ENCODE data around the gene OTUD7B. TPM values are rescaled to one million over a fixed set of nuclear protein-coding genes. Genes with fewer than 3 reads are reported as not detected.

Gene OTUD7B
- total RNA-seq (2011; cell fraction: chromatin; rRNA removed; ENCODE audit: low replicate concordance) = 29.4 and 37.7 TPM in 2 replicates
- total RNA-seq (2011; cell fraction: nucleolus; rRNA removed) = 12.2 and 14.3 TPM in 2 replicates
- 18.5 and 30.5 TPM in 2 replicates for total RNA-seq (2011; cell fraction: nucleoplasm; rRNA removed)
- total RNA-seq (2014; rRNA removed) = 6.7 and 6.9 TPM in 2 replicates
- 8.4 and 9.4 TPM in 2 replicates for total RNA-seq (2014; rRNA removed; fragmentation: Illumina TruSeq; extraction: Trizol)
- 8.6 and 8.7 TPM in 2 replicates for total RNA-seq (2015; rRNA removed; fragmentation: Illumina TruSeq; extraction: Trizol)
- 16.4 and 18.8 TPM in 2 replicates for total RNA-seq (2021)
- 6.7 and 7.4 TPM in 2 replicates for polyA plus RNA-seq (2011; rRNA removed)
- 4.1 and 4.9 TPM in 2 replicates for polyA plus RNA-seq (2011; cell fraction: cytosol; rRNA removed)
- 6.1 and 9.4 TPM in 2 replicates for polyA plus RNA-seq (2011; cell fraction: nucleus; rRNA removed)
- 6.3 and 8.0 TPM in 2 replicates for polyA plus RNA-seq (2012)
- polyA plus RNA-seq (2014; fragmentation: Illumina TruSeq; extraction: Trizol) = 8.9 and 10.9 TPM in 2 replicates
- under 1 TPM; 0.96 TPM for polyA plus RNA-seq (2014; fragmentation: Nextera tagmentation; extraction: Ambion mirVana)
- 4.5 and 5.5 TPM in 2 replicates for polyA plus RNA-seq (2014; rRNA removed)
- polyA minus RNA-seq (2011; rRNA and poly(A)+ RNA removed) = 18.5 and 19.5 TPM in 2 replicates
- 5.2 and 7.5 TPM in 2 replicates for polyA minus RNA-seq (2011; cell fraction: cytosol; rRNA and poly(A)+ RNA removed)
- polyA minus RNA-seq (2011; cell fraction: nucleus; rRNA and poly(A)+ RNA removed) = 6.2 and 12.7 TPM in 2 replicates
- Bru-seq, nascent RNA = percentile 78 among the genes with signal in this experiment
- BruChase-seq, experiment 1, labeled RNA remaining after a 2-hour chase = percentile 80 among the genes with signal in this experiment
- BruChase-seq, experiment 2, labeled RNA remaining after a 6-hour chase = percentile 81 among the genes with signal in this experiment
- long read RNA-seq, experiment 1, full-length matches to known transcripts = 1 of 15 reads
- long read RNA-seq, experiment 1, partial matches to known transcripts = 3 of 15 reads
- long read RNA-seq, experiment 1, other reads (novel, unspliced or antisense) = 11 of 15 reads
- long read RNA-seq, experiment 2, full-length matches to known transcripts = 1 of 14 reads
- long read RNA-seq, experiment 2, partial matches to known transcripts = 1 of 14 reads
- long read RNA-seq, experiment 2, other reads (novel, unspliced or antisense) = 12 of 14 reads
- long read RNA-seq, experiment 3, full-length matches to known transcripts = 1 of 6 reads
- long read RNA-seq, experiment 3, partial matches to known transcripts = 1 of 6 reads
- long read RNA-seq, experiment 3, other reads (novel, unspliced or antisense) = 4 of 6 reads

- intact Hi-C loops (cut with micrococcal nuclease) = no loop called here
- no peaks in the 10 kb centered on the region for H3K9me3 ChIP-seq (replicated peaks; ENCODE audit: control insufficient read depth, insufficient read depth, low read depth, low read length)
- peak within 1 kb of the TSS; percentile 85 to 97 for H3K9ac ChIP-seq (ENCODE audit: insufficient read depth in 1 of 2, low read depth in 2 of 2, low read length in 2 of 2)
- H4K20me1 ChIP-seq (replicated peaks; ENCODE audit: control insufficient read depth, insufficient read depth, low read length) = no peaks in the 10 kb centered on the region; the same call in 1 of the 2 replicates
- POLR2A ChIA-PET = interaction anchor here (0.6 to 6.1 kb wide), 10 partner anchors 10 to 162 kb away, joined by 3 to 63 read pairs (median 4); a partner anchor contains a TSS
- H3K4me3 ChIP-seq = peak within 1 kb of the TSS; percentile 81
- H3K27ac ChIP-seq (ENCODE audit: extremely low read depth, low read depth, low read length) = peak within 1 kb of the TSS; percentile 90
- FAIRE-seq (peak; percentile 71), ATAC-seq (peak; percentile 84), DNase-seq (ENCODE audit: extremely low read depth in 1 of 4, low spot score in 3 of 4) (peak; percentile 89 to 95 (median 92))
- in situ Hi-C loops (cut with MboI) = no loop called here
- no peaks in the 10 kb centered on the region for H3K27me3 ChIP-seq (ENCODE audit: control insufficient read depth in 2 of 2, insufficient read depth in 2 of 2, low read length in 2 of 2)
- under 1% methylated on average over 37 of the region's 59 CpGs for WGBS (ENCODE audit: insufficient coverage, low coverage, missing lambda C conversion rate)
- H3K4me1 ChIP-seq (replicated peaks in 1 of 2; ENCODE audit: control insufficient read depth in 2 of 2, insufficient read depth in 2 of 2, low read length in 2 of 2) = peaks cover 0 to 44% of the 10 kb centered on the region in 2 experiments; a peak in 3 of 5 replicates
- BruUV-seq (replicated peaks) = no TSS peak
- H3K9me1 ChIP-seq (ENCODE audit: control insufficient read depth, insufficient read depth, low read length) = no peaks in the 10 kb centered on the region
- H3K36me3 ChIP-seq (ENCODE audit: control insufficient read depth, insufficient read depth, low read length) = peaks cover 11% of the 10 kb centered on the region; the same call in 2 of the 3 replicates
- H3K79me2 ChIP-seq (ENCODE audit: control insufficient read depth, insufficient read depth, low read length) = peaks cover 47% of the 10 kb centered on the region
- CTCF ChIA-PET (ENCODE audit: low intra/inter-chr PET ratio) = no interaction called here
- H3K4me2 ChIP-seq (ENCODE audit: insufficient read depth, low read length) = peak within 1 kb of the TSS; percentile 96
- H2AFZ ChIP-seq (ENCODE audit: low read depth, low read length) = peak within 1 kb of the TSS; percentile 96
- TF ChIP-seq, protein P1, sequence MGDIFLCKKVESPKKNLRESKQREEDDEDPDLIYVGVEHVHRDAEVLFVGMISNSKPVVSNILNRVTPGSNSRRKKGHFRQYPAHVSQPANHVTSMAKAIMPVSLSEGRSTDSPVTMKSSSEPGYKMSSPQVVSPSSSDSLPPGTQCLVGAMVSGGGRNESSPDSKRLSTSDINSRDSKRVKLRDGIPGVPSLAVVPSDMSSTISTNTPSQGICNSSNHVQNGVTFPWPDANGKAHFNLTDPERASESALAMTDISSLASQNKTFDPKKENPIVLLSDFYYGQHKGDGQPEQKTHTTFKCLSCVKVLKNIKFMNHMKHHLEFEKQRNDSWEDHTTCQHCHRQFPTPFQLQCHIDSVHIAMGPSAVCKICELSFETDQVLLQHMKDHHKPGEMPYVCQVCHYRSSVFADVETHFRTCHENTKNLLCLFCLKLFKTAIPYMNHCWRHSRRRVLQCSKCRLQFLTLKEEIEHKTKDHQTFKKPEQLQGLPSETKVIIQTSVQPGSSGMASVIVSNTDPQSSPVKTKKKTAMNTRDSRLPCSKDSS (IDR thresholded peaks at IDR 0.05; ENCODE audit: low read depth, partially characterized antibody) = no peak
- no peak for TF ChIP-seq XRCC3 (IDR thresholded peaks at IDR 0.05)
- peak; percentile 71 for TF ChIP-seq NR2C1 (IDR thresholded peaks at IDR 0.05)
- TF ChIP-seq NR2C1 (tag; IDR thresholded peaks at IDR 0.05) = peak; percentile 79
- TF ChIP-seq THAP7 (CRISPR knock-in tag; IDR thresholded peaks at IDR 0.05) = no peak
- no peak for TF ChIP-seq THRAP3 (IDR thresholded peaks at IDR 0.05; ENCODE audit: borderline replicate concordance)
- TF ChIP-seq, protein P2, sequence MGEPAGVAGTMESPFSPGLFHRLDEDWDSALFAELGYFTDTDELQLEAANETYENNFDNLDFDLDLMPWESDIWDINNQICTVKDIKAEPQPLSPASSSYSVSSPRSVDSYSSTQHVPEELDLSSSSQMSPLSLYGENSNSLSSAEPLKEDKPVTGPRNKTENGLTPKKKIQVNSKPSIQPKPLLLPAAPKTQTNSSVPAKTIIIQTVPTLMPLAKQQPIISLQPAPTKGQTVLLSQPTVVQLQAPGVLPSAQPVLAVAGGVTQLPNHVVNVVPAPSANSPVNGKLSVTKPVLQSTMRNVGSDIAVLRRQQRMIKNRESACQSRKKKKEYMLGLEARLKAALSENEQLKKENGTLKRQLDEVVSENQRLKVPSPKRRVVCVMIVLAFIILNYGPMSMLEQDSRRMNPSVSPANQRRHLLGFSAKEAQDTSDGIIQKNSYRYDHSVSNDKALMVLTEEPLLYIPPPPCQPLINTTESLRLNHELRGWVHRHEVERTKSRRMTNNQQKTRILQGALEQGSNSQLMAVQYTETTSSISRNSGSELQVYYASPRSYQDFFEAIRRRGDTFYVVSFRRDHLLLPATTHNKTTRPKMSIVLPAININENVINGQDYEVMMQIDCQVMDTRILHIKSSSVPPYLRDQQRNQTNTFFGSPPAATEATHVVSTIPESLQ (CRISPR knock-in tag; IDR thresholded peaks at IDR 0.05) = peak; percentile 11; the same call in 1 of the 2 replicates
- TF ChIP-seq MXI1 (IDR thresholded peaks at IDR 0.05; ENCODE audit: low read depth, low read length) = no peak
- no peak for TF ChIP-seq ZNF561 (CRISPR knock-in tag; conservative IDR thresholded peaks at IDR 0.05)
- no peak for TF ChIP-seq PURB (CRISPR knock-in tag; IDR thresholded peaks at IDR 0.05; ENCODE audit: low read depth)
These were observed at the start of gene OTUD7B for GRCh38 chr1:150010393-150011115. TSS of gene OTUD7B (minus strand) at chr1:150010726. CDS start at chr1:149977510, 33,216 bp downstream.

Measured in K562 (cell line).